ENCODE measurements around the gene MRGPRD.

The MRGPRD gene

DNA sequence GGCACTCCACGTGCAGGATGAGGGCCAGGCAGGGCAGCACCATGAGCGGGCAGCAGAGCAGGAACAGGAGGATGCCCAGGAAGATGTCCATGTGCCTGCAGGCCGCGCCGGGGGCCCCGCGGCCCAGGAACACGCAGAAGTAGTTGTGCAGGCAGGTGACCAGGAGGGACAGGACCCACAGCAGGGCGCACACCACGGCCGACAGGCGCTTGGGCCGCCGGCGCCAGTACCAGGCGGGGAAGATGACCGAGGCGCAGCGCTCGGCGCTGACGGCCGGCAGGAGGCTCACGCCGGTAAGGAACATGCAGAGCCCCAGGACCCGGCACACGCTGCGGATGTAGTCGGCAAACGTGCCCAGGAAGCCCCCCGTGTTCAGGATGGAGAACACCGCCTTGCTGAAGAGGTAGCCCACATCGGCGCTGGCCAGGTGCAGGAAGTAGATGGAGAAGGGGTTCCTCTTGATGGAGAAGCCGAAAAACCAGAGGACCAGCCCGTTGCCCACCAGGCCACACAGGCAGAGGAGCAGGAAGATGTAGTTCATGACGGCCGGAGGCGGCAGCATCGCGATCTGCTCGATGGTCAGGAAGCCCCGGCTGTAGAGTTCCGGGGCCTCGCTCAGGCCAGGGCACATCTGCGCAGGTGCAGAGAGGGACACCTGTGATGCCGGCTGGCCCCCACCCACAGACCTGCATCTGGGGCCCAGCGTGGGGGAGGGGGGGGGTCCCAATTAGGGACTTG lies 25.0 kb upstream of the MRGPRD start:
- DNase-seq: peak; percentile 47

GRCh38 chr11:69005183-69005630 lies 24.4 kb upstream of the MRGPRD start:
- peak; percentile 35 for DNase-seq

GRCh38 chr11:69004411-69005182 lies 23.8 kb upstream of the MRGPRD start:
- DNase-seq: peak; percentile 54

DNA sequence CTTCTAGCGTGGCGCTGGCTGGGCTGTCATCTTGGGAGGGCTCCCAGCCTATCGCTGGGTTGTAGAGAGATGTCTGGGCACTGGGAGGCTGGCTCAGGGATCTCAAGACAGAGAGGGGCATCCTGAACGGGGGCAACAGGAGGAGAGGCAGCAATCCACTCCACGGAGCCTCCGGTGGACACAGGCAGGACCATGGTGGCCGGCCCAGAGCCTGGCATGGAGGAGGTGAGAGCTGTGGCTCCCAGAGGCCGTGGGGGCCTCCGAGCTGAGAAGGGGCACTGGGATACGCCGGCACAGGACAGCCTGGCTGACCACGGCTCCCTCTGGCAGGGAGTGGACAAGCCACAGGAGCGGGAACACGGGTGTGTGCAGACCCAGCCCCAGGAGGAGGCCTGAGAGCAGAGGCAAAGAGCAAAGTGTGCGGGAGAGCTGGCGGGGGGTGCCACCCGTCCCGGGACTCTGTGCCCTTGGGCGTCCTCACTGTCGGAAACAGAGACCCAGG lies 23.1 kb upstream of the MRGPRD start:
- DNase-seq: peak; percentile 43

DNA sequence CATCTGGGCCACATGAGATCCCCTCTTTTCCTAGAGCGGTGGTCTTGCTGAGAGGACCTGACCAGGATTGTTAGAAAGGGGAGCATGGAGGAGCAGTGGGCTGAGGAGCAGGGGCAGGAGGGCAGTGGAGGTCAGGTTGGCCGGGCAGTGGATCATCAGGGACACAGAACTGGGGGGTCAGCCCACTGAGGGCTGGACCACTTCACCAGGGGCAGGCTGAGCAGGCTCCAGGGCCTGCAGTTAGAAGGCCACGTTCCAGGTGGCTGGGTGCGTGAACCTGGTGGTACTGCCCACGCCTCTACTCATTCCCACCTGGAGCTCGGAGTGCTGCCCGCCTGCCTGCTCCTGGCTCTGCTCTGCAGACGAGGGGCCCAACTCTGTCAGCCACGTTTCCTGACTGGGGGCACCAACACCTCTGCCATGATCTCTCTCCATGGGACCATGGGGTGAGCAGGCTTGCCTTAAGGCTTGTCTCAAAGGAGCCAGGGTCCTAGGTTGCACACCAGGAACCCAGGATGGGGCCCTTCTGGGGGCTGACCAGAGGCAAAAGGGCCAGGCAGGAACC lies 22.6 kb upstream of the MRGPRD start:
- DNase-seq: peak; percentile 46

- DNase-seq: peak; percentile 49
Measured at GRCh38 chr11:69002570-69003231, 21.9 kb upstream of the MRGPRD start.

DNA sequence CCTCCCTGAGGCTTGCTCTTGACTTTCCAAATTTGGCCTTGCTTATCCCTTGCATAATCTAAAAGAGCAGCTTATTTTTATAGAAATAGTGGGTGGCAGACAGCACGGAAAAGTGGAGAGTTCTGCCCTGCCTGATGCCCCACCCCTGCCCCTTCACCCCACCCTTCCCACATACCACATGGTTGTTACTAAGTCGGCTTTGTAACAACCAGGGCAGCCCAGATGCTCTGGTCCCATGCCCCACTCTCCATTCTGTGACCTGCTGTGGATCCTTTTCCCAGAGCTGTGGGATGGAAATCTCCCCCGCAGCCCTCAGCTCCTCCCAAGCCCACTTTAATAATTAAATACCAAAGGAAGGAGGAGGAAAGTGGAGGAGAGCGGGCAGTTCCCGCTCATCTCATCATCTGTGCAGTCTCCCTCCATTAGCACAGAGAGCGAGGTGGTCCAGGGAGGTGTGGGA lies 21.4 kb upstream of the MRGPRD start:
- DNase-seq: no peak

- peak; percentile 44 for DNase-seq
Measured at GRCh38 chr11:69001243-69002081, 20.7 kb upstream of the MRGPRD start.

- DNase-seq: peak; percentile 51
Measured at GRCh38 chr11:69000831-69001242, 20.1 kb upstream of the MRGPRD start.

DNA sequence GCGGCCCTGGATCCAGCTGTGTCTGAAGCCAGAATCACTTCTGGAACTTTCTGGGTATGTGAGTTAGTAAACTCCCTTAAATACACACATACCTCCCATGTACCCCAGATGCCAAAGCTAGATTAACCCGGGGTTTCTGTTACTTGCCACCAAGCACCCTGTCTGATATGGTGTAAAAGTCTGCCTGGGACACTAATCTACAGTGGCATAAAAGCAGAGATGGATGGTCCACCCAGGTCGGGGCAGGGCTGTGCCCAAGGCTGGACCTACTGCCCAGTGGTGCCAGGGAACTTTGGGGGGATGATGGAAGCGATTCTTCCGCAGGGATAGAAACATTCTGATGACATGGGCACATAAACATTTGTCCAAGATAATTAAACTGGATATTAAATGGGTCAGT lies 19.6 kb upstream of the MRGPRD start:
- DNase-seq: no peak

- DNase-seq: peak; percentile 28
Measured at GRCh38 chr11:68999748-69000355, 19.1 kb upstream of the MRGPRD start.

DNA sequence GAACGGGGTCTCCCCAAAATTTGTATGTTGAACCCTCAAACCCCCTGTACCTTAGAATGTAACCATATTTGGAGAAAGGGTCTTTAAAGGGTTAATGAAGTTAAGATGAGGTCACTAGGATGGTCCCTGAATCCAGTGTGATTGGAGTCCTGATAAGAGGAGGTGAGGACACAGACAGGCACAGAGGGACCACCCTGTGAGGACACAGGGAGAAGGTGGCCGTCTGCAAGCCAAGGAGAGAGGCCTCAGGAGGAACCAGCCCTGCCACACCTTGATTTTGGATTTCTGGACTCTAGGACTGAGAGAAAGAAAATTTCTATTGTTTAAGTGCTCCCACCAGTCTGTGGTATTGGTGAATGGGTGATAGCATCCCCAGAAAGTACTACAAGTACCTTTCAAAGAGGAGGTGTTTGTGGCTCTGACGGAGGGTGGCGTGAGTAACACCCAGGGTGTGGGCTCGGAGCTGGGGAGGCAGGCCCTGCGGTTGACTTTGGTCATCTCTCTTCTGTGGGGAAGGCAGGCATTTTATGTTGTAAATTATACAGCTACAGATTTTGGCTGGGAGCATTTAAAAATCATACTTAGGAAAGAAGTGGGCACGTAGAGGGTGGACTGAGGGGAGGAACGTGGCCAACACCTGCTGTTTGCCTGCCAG lies 18.4 kb upstream of the MRGPRD start:
- DNase-seq: peak; percentile 24

- DNase-seq: peak; percentile 51
Measured at GRCh38 chr11:68998390-68998911, 17.7 kb upstream of the MRGPRD start.

- DNase-seq: no peak
Measured at GRCh38 chr11:68997995-68998348, 17.2 kb upstream of the MRGPRD start.

GRCh38 chr11:68997124-68997994 lies 16.6 kb upstream of the MRGPRD start:
- DNase-seq: peak; percentile 40

DNA sequence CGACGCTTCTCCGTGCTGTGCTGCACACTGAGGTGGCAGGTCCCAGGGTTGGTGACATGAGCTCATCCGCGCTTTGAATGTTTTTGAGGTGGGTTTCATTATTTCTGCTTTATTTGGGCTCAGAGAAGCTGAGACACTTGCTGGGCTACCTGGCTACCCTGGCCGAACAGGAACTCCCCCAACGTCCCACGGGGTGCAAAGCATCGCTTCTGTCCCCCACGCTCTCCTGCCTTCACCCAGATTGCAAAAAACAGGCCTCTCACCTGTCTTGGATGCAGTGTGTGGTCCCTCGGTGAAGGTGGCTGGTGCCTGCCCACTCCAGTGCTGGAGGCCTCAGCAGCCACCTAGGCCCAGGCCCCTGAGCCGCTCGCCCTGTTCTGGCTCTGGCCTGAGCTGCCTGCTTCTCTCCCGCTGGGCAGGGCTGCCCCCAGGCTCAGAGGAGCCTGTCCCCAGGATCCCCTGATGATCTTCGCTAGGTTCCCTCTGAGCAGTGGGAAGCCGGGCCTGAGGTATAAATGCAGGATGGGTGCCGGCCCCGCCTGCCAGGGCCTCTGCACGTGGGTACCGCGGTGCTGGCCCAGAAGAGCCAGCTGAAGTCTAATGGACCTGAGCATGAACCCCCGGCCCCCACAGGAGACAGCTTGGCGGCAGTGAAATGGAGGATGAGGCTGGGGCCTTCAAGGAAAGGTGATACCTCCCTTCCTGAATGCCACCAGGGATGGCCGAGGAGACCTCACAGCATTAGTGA lies 15.8 kb upstream of the MRGPRD start:
- DNase-seq: peak; percentile 40

GRCh38 chr11:68994894-68995285 lies 14.1 kb upstream of the MRGPRD start:
- no peak for DNase-seq

DNA sequence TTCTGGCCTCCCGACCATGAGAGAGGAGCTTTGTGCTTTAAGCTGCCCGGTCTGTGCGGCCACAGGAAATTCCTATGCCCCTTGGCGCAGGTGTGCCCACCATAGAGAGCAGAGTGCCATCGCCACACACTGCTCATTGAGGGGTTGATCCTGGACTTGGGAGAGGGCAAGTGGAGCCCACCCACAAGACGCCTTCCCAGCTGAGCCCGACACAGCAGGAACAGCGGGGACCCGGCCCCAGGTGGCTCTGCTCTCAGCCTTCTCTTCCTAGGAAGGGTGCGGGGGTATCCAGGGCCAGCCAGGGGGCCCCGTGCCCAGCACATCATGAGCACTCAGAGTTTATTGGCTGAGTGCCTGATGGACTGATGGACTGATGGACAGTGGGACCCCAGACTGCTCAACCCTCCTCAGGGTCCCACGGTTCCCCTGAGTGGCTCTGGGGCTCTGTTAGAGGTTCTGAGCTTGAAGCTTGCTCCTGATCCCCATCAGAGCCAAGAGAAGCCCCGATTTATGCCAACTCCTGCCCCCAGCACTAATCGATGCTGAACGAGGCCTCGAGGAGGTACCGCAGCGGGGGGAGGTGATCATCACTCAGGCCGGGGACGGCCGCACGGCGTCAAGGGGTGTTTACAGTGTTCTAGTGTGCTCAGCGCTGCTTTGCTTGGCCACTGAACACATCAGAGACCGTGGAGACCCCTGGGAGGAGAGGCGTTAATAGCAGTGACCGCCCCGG lies 13.5 kb upstream of the MRGPRD start:
- peak; percentile 38 for DNase-seq

Data from islet precursor cell (in vitro differentiated cells).